Gastrocnemius medialis (tissue), 4 donors: ENCODE measurements around the gene TNFRSF21. TPM values are rescaled to one million over a fixed set of nuclear protein-coding genes. Genes with fewer than 3 reads are reported as not detected.
"Not testable (repeated sequence)": the region's sequence is repeated elsewhere in the genome, so short reads cannot be mapped to it uniquely, and the experiment has no call there.

ENCODE experiments used
- ATAC-seq, 2 donors: fragments of 150-250 bp; one replicate each; pipeline ENCODE4 v1.9.1; 2016
- DNase-seq, 2 donors: peaks; one replicate each; pipeline ENCODE4 v3.0.0-alpha.2; 2019
- H3K27ac ChIP-seq, 4 donors: fragments of 200-600 bp; sonication (generic); 1 replicate in 1 of 4; 2 replicates in 3 of 4; pipeline ENCODE4 v1.5.1; 2016 to 2018; ENCODE audit warnings: mild to moderate bottlenecking in 2 of 4, moderate library complexity in 1 of 4
- H3K27me3 ChIP-seq, 3 donors: fragments of 200-600 bp; sonication (generic) in 2 of 3; 1 replicate in 1 of 3; 2 replicates in 2 of 3; pipeline versions ENCODE4 v1.5.1 to v1.6.0; 2016 to 2019; ENCODE audit warnings: mild to moderate bottlenecking in 1 of 3, moderate library complexity in 1 of 3
- H3K36me3 ChIP-seq, 2 donors: fragments of 200-600 bp; sonication (generic) in 1 of 2; one replicate each; pipeline ENCODE4 v1.5.1; 2017 to 2018
- H3K4me1 ChIP-seq, 2 donors: fragments of 200-600 bp; sonication (generic) in 1 of 2; one replicate each; pipeline ENCODE4 v1.5.1; 2016 to 2017; ENCODE audit warnings: mild to moderate bottlenecking in 2 of 2
- H3K4me3 ChIP-seq, 4 donors: fragments of 200-600 bp; sonication (generic) in 3 of 4; 1 replicate in 1 of 4; 2 replicates in 3 of 4; pipeline ENCODE4 v1.5.1; 2016 to 2019; ENCODE audit warnings: mild to moderate bottlenecking in 2 of 4
- H3K9me3 ChIP-seq, 3 donors: fragments of 200-600 bp; sonication (generic) in 2 of 3; 1 replicate in 1 of 3; 2 replicates in 2 of 3; pipeline ENCODE4 v1.5.1; 2016 to 2019
- CTCF ChIP-seq, 5 experiments: fragments of 450-650 bp in 3 of 5; fragments of 200-600 bp in 2 of 5; sonication (generic) in 2 of 5; IDR thresholded peaks in 4 of 5; conservative IDR thresholded peaks in 1 of 5; 1 replicate in 4 of 5; 2 replicates in 1 of 5; pipeline ENCODE4 v1.5.1; 2016 to 2019; ENCODE audit warnings: antibody characterized with exemption in 5 of 5, mild to moderate bottlenecking in 3 of 5, moderate library complexity in 3 of 5
- POLR2A ChIP-seq, 2 donors: fragments of 450-650 bp; IDR thresholded peaks; one replicate each; pipeline ENCODE4 v1.6.1; 2017; ENCODE audit warnings: antibody characterized with exemption in 2 of 2, mild to moderate bottlenecking in 2 of 2, moderate library complexity in 2 of 2
- in situ Hi-C, 4 donors: fragments of 200-750 bp; cut with MboI; loops; one replicate each; pipeline versions ENCODE4 v1.15.0 to v1.8.0; 2017; ENCODE audit warnings: low sequenced_read_pairs in 4 of 4
- intact Hi-C: fragments of 100-400 bp; cut with DNase I; formaldehyde crosslinking; loops from one replicate; pipeline ENCODE4 v1.15.1; 2023; ENCODE audit warnings: low total_unique reads
- total RNA-seq, 4 donors: library from RNA; depleted of rRNA; stranded (reverse); fragments of >200 nt; gene quantifications; one replicate each; pipeline versions ENCODE4 v1.1.0 to v1.2.3, GENCODE V29; 2016

Gene TNFRSF21
- total RNA-seq, 4 donors from 2014 or later, result 2.8 to 5.3 (median 3.7) TPM

- ATAC-seq (no peak), DNase-seq (no peak)
- in situ Hi-C loops, result no loop called here
- no peaks in the 10 kb centered on the region for H3K36me3 ChIP-seq
- intact Hi-C loops, result no loop called here
- no peak overlapping the region for H3K27ac ChIP-seq
- TF ChIP-seq CTCF (IDR thresholded peaks at IDR 0.05 in 4 of 5, conservative IDR thresholded peaks at IDR 0.05 in 1 of 5) (no peak), POLR2A (IDR thresholded peaks at IDR 0.05) (no peak)
- H3K4me3 ChIP-seq, result no peak overlapping the region
- no peaks in the 10 kb centered on the region for H3K4me1 ChIP-seq
- H3K27me3 ChIP-seq, result no peaks in the 10 kb centered on the region
- H3K9me3 ChIP-seq, result no peaks in the 10 kb centered on the region
Observed at GRCh38 chr6:47275640-47276039, 34.1 kb downstream of the TNFRSF21 start.

- intact Hi-C loops, ATAC-seq, H3K36me3 ChIP-seq, DNase-seq, in situ Hi-C loops, H3K27me3 ChIP-seq, H3K4me1 ChIP-seq, H3K4me3 ChIP-seq, H3K27ac ChIP-seq, H3K9me3 ChIP-seq: not testable (repeated sequence)
Observed at GRCh38 chr6:47275132-47275531, 34.6 kb downstream of the TNFRSF21 start.

- in situ Hi-C loops, result no loop called here
- H3K27me3 ChIP-seq, result no peaks in the 10 kb centered on the region
- TF ChIP-seq CTCF (IDR thresholded peaks at IDR 0.05 in 4 of 5, conservative IDR thresholded peaks at IDR 0.05 in 1 of 5) (no peak), POLR2A (IDR thresholded peaks at IDR 0.05) (no peak)
- no peaks in the 10 kb centered on the region for H3K4me1 ChIP-seq
- intact Hi-C loops, result no loop called here
- no peaks in the 10 kb centered on the region for H3K36me3 ChIP-seq
- H3K4me3 ChIP-seq, result no peak overlapping the region
- no peak for DNase-seq
- no peak overlapping the region for H3K27ac ChIP-seq
- no peaks in the 10 kb centered on the region for H3K9me3 ChIP-seq
- no peak for ATAC-seq
Observed at GRCh38 chr6:47268572-47269187, 41.0 kb downstream of the TNFRSF21 start.

GRCh38 chr6:47267301-47267700, 42.4 kb downstream of the TNFRSF21 start:
- no peaks in the 10 kb centered on the region for H3K9me3 ChIP-seq
- no peak overlapping the region for H3K27ac ChIP-seq
- intact Hi-C loops (no loop called here), in situ Hi-C loops (no loop called here)
- DNase-seq (no peak), ATAC-seq (no peak)
- TF ChIP-seq POLR2A (IDR thresholded peaks at IDR 0.05), result no peak
- TF ChIP-seq CTCF (IDR thresholded peaks at IDR 0.05 in 4 of 5, conservative IDR thresholded peaks at IDR 0.05 in 1 of 5), result no peak
- H3K27me3 ChIP-seq, result no peaks in the 10 kb centered on the region
- H3K4me1 ChIP-seq, result no peaks in the 10 kb centered on the region
- no peak overlapping the region for H3K4me3 ChIP-seq
- H3K36me3 ChIP-seq, result no peaks in the 10 kb centered on the region

- no peak for TF ChIP-seq CTCF (IDR thresholded peaks at IDR 0.05 in 4 of 5, conservative IDR thresholded peaks at IDR 0.05 in 1 of 5)
- TF ChIP-seq POLR2A (IDR thresholded peaks at IDR 0.05), result no peak
- H3K36me3 ChIP-seq, result no peaks in the 10 kb centered on the region
- H3K27ac ChIP-seq, result no peak overlapping the region
- DNase-seq (no peak), ATAC-seq (no peak)
- in situ Hi-C loops, result no loop called here
- H3K4me1 ChIP-seq, result no peaks in the 10 kb centered on the region
- H3K4me3 ChIP-seq, result no peak overlapping the region
- intact Hi-C loops, result no loop called here
- no peaks in the 10 kb centered on the region for H3K27me3 ChIP-seq
- H3K9me3 ChIP-seq, result no peaks in the 10 kb centered on the region
Observed at GRCh38 chr6:47265971-47266370, 43.7 kb downstream of the TNFRSF21 start.
